RKO (cell line): ENCODE data around the gene GPSM3.

Source experiments
- DNase-seq: peaks from one replicate; pipeline ENCODE4 v3.0.0-alpha.2; 2016; ENCODE audit warnings: low spot score

The GPSM3 gene

DNA sequence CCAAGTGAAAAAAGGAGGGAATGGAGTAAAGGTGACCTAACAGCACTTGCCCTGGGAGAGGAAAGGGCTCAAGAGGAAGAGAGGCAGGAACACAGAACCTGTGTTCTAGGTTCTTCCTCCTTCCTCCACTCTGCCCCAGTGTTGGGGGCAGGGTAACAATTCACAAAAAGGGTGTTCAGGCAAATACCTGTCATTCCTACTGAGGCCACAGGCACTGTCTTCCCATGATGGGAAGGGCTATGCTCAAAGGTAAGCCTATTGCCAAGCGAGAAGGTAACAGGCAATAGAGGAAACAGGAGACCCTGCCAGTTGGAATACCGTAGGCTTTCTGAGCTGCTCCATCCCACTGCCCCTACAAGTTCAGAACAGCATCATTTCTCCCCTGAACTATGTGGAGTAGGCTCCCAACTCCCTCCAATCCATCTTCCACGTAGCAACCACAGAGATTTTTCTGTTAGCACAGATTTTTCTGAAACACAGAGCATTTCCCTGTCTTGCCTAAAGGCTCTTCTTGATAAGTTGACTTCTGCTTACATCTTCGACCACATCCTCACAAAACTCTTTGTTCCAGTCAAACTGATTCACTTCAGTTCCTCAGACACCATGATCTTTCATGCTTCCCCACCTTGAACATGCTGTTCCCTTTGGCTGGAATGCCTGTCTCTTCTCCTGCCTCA is 19.3 kb downstream of the GPSM3 start:
- DNase-seq: no peak

DNA sequence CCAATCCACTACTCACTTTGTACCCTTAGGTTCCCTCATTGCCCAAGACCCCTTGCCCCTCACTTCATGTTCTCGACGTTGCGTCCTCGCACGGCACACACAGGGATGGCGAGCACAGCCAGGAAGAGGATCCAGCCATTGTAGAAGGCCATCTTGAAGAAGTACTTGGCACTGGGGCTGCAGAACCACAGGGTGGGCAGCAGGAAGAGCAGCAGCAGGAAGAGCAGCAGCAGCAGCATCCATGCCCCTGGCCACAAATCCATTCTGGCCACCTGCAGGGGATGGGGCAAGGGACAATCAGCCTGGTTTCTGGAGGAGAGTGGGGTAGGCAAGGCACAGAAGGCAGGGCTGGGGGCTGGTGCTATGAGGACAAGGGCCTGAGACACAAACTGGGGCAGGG is 21.2 kb downstream of the GPSM3 start:
- no peak for DNase-seq

DNA sequence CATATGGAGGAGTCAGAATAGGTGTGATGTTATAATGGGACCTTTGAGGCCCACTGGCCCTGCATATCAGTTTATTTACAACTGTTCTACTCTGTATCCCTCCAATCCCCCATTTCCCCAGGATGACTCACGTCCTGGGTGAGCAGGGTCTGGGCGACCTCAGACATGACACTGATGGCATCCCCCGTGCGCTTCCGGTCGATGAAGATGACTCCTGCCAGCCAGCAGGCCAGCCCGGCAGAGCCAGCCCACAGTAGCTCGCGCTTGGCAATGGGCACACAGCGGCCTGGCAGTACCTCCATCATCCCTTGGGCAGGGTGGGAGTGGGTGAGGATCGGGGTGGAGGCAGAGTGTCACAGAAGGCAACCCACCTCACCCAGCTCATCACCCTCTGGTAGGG is 22.1 kb downstream of the GPSM3 start:
- no peak for DNase-seq

DNA sequence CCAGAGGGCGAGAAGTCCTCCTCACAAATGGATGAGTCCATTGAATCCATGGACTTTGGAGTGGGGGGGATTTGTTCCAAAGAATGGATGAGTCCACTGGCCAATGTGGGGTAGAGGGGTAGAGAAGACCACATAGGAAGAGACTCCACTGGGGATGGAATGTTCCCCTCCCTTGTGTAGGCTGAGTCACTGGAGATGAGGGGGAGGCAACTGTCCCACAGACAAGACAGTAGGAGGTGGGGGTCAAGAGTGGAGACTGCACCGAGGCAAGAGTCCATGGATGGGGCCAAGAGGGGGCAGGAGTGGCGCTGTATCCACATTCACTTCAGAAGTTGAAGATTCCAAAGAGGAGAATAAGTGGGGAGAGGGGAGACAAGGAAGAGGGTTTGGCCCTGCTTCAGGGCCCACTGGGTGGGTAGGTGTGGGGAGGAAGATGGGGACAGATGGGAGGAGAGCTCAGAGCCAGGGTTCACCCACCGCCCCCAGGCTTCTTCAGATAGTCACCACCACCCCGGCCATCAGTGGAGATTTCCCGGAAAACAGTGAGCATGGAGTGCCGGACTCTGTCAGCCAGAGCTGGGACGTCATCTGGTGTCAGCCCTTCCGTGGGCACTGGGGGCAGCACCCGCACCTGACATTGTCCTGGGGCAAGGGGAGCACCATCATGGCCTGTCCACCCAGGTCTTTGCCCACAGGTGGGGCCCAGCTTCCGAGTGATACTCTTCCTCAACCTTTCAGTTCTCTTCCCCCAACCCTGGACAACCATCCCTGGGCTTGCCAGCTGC is 23.4 kb downstream of the GPSM3 start:
- no peak for DNase-seq

DNA sequence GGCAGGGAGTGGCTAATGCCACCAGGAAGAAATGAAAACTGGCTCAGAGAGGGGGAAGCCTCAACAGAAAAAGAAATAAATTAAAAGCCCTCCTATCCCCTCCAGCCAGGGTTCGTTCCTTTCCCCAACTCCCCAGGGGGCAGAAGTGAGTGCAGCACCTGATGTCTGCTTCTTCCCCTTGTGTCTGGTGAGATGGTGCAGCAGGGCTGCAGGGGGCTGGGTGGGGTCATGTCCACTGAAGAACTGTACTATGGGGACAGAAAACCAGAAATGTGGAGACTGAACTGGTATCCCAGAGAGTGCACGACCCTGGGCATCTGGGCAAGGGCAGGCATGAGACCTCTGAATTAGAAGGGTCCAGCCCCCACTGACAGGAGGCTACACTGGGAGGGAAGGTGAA is 24.1 kb downstream of the GPSM3 start:
- no peak for DNase-seq

DNA sequence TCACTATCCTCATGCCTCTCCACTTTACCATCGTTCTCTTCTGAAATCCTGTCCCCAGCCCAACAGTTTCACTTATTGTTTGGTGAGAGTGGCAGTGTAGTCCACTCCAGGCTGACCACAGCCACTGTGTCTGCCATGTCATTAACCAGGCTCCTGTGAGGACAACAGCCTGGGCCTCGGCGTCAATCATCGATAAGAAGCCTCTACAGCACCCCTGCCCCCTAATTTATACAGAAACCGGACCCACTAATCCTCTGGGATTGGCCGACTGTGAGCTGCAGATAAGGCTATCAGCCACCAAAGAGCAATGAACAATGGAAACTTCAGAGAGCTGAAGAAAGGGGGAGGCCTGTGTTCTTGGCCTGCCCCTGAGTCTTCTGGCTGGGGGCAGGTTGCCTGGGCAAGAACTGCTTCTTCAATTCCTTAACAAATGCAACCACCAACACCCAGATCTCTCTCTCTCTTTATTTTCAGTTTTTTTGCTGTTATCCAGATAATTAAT is 24.6 kb downstream of the GPSM3 start:
- DNase-seq: no peak

DNA sequence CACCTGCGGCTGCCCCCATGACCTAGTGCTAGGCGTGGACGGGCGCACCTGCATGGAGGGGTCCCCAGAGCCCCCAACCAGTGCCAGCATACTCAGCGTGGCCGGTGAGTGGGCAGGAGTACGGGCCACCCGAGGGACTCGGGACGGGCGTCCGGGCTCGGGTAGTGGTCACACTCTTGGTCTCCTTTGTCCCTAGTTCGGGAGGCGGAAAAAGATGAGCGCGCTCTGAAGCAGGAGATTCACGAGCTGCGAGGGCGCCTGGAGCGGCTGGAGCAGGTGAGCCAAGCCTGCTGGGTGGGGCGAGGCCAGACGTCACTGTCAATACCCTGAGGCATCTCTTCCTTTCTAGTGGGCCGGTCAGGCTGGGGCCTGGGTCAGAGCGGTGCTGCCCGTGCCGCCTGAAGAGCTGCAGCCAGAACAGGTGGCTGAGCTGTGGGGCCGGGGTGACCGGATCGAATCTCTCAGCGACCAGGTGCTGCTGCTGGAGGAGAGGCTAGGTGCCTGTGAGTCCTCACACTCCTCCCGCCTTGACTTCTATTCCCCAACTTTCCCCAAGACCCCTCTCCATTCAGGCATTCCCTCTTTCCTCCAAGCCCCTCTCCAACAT is 25.2 kb downstream of the GPSM3 start:
- DNase-seq: no peak

DNA sequence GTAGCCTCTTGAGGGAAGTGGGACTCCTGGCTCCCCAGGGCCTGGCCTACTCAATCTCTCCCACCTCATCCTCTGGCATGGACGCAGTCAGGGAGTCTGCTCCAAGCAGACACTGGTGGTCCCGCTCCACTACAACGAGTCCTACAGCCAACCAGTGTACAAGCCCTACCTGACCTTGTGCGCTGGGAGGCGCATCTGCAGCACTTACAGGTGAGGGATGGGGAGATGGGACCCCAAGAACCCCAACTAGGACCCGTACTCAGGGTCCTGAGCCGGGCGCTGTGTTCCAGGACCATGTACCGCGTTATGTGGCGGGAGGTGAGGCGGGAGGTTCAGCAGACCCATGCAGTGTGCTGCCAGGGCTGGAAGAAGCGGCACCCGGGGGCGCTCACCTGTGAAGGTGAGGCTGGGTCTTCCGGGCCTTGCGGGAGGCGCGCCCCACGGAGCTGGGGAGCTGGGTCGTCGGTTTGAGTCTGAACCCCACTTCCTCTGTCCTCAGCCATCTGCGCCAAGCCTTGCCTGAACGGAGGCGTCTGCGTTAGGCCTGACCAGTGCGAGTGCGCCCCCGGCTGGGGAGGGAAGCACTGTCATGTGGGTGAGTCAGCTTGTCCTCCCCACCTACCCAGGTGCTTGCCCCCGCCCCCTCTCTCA is 25.9 kb downstream of the GPSM3 start:
- no peak for DNase-seq

DNA sequence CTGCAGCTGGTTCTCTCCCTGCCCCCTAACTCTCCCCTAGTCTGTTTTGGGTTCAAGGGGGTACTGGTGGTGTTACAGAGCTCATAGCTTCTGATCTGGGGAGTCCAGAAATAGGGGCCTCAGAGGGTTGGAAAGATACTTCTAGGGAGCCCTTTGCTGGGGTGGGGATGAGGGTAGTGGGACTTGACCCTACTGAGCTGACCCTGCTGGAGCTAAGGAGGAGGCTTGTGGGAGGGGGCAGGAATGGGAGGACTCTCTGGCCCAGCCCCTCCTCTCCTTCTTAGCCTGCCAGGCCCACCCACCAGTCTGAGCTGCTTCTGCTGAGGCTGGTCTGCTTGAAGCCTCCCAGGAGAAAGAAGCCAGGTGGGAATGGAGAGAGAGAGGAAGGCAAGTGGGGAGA is 28.1 kb downstream of the GPSM3 start, which contains the start of gene EGFL8:
Gene EGFL8 (plus strand): TSS at position 301 of the 400 bp plus-strand sequence. CDS start 1,571 bp downstream, outside the sequence.
- DNase-seq: no peak

DNA sequence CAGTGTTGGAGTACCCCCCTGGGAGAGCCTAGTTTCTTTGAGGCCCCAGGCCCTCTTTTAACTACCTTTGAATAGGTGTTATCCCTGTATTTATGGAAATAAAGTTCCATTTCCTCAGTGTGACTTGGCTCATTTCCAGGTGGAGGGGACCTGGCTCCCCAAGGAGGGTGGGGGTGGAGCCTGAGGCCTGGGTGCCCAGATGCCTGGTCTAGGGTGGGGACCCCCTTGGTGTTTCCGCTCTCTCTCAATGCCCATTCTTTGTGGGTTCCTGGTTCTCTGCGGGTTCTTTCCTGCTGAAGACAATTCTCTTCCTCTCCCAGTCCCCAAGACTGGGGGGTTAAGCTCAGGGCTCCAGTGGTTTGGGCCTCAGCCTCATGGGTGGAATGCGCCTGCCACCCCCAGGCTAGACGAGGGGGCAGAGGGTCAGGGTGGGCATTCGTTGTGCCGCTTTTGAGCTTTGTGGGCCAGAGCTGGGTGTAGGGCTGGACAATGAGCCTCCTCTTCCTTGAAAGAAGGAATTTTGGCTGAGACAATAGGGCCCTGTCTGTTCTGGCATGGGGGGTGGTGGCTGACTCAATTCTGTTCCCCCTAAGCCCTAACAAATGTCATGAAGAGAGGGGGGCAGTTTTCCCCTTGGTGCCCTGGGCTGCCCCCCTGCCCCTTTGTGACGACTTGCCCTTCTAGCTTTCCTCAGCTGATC is 28.7 kb downstream of the GPSM3 start:
- no peak for DNase-seq

DNA sequence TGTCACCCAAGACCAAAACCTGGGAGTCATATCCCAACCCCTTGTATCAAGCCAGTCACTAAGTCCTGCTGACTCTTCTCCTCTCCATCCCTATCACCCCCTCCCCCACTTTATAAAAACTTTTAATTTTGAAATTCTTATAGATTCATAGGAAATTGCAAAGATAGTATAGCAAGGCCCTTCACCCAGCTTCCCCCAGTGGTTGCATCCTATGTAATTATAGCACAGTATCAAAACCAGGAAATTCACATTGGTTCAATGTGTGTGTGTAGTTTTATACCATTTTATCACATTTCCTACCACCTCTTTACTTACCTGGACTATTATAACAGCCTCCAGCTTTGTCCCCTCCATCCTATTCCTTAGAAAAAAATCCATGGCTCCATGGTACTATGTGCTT is 34.4 kb downstream of the GPSM3 start:
- no peak for DNase-seq

DNA sequence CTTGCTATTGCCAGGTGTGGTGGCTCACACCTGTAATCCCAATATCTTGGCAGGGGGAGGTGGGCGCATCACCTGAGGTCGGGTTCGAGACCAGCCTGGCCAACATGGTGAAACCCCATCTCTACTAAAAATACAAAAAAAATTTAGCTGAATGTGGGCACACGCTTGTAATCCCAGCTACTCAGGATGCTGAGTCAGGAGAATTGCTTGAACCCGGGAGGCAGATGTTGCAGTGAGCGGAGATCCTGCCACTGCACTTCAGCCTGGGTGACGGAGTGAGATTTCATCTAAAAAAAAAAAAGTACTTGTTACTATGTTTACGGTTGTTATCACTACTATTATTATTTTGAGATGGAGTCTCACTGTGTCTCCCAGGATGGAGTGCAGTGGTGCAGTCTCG is 35.6 kb downstream of the GPSM3 start:
- no peak for DNase-seq

DNA sequence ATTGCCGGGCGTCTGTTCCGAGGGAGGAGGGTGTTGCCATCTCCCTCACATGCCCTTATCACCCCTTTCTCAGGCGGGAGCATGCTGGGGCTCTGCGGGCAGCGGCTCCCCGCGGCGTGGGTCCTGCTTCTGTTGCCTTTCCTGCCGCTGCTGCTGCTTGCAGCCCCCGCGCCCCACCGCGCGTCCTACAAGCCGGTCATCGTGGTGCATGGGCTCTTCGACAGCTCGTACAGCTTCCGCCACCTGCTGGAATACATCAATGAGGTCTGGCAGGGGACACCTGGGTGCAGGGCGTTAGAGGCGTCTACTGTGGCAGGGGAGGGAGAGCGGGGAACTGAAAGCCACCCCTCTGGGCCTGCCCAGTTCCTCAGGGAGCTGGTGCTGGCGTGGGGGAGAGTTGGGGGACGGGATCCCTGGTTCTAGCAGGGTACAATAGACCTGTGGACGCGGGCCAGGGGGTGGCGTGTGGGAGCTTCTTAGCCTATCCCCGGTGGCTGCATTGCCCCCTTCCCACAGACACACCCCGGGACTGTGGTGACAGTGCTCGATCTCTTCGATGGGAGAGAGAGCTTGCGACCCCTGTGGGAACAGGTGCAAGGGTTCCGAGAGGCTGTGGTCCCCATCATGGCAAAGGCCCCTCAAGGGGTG is 37.8 kb downstream of the GPSM3 start:
- DNase-seq: peak; percentile 75

DNA sequence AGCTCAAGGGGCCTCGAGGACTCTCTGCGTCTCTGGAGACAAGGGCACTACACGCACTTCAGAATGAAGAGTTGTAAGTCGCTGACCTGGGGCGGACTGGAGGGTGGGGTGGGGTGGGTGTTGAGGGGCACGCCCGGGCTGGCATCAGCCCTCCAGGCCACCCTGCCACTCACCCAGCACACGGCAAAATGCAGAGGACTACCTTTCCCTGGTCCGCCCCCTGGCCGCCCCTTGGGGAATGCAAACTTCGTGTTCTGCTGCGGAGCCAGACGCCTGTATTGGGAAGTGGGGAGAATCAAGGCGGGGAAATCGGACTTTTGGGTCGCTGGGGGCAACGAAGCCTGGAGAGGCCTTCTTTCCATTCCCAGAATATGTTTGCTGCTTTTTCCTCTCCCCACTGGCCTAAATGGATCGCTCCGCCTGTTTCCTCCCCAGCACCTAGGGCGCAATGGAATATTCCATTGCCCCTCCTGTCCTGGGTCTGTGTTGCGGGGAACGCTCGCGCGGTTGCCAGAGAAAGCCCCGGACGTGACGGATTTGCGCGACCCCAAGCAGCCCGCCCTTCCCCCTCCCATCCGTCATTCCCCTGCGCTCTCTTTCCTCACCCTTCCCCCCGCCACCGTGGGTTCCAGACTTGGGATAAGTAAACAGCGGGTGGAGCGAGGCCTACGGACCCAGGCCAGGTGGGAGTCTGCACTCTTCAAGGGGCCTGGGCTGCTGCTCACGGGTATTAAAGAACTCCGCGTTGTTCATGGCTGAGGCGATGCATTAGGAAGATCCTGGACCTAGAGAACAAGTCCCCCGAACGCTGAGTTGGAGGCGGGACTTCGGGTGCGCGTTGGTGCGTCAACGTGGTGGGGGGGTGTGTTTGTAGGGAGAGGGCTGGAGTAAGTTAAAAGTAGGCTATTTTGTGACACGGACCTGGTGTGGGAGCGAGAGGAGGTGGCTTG is 38.6 kb downstream of the GPSM3 start, which contains the start of gene PPT2:
Gene PPT2 (plus strand): TSS at position 578 of the 950 bp plus-strand sequence. CDS start 454 bp downstream, outside the sequence.
- peak; percentile 93 for DNase-seq

DNA sequence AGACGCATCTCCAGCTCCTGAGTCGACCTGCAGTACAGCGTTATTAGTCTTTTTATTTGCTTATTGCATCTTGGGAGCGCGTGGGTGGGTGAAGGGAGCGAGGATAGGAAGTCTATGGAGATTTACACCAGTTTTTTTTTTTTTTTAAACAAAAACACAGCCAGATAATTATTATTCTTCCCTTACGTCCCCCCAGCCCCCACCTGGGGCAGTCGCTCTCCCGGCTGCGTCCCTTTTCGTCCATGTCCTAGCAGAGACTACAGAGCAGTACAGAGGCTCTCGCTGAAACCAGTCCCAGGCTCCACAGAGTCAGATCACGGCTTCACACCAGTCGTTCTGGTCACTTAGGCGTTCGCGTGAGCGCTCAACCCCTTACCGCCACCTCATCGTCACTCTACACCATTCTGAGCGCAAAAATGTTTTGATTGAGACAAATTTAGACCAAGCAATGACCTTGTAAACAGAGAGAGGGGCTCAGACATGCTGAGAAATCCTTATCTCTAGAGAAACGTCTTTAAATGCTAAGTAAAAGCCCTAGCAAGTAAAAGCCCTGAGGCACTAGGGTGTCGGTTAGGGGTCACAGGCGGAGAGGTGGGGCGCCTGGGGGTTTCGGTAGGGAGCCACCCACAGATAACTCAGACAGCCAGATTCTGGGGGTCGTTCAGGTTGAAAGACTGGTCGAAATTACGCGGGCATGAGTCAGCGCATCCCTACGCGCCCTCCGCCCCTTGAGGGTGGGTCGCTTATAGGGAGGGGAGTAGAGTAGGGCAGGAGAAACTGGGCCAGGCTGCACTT is 39.5 kb downstream of the GPSM3 start:
- DNase-seq: no peak

DNA sequence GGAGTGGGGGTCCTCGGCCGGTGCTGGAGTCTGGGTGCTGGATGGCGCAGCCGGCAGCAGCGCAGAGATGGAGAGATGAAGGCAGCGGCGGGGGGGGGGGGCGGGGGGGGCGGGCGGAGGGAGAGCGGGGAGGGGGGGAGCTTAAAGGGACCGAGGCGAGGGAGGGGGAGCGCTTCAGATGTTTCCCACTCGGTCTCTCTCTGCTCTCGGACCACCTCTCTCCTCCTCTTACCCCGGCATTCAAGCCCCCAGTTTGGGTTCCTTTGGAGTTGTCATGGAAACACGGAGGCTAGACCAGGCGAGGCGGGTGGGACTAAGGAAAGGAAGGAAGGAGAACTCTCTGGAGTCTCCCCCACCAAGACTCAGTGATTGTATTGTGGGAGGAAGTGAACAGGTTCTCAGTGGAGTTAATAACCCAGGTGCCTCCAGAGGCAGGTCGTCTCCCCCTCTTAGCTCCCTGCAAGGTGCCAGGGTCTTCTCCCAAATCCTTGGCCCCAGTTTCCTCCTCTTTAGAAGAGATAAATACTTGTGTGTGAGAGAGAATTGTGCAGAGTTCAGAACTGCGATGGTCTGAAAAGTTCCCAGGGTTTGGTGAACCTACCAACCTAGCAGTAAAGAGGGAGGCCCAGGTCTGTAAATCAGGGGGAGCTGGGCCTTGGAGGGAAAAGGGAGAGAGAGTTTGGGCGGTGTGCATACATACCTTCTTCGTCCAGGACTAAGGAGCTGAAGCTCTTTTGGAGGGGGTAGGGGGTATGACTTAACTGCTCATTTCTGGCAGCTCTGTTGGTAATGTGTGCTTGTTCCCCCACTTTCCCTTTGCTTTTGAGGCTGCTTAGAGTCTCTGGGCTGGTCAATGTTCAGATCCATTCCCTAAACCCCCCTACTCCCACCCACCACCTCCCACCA is 40.3 kb downstream of the GPSM3 start, which contains the start of gene PRRT1:
Gene PRRT1 (minus strand): TSS at position 77 of the 906 bp plus-strand sequence. CDS start 112 bp downstream, outside the sequence.
- DNase-seq: no peak

DNA sequence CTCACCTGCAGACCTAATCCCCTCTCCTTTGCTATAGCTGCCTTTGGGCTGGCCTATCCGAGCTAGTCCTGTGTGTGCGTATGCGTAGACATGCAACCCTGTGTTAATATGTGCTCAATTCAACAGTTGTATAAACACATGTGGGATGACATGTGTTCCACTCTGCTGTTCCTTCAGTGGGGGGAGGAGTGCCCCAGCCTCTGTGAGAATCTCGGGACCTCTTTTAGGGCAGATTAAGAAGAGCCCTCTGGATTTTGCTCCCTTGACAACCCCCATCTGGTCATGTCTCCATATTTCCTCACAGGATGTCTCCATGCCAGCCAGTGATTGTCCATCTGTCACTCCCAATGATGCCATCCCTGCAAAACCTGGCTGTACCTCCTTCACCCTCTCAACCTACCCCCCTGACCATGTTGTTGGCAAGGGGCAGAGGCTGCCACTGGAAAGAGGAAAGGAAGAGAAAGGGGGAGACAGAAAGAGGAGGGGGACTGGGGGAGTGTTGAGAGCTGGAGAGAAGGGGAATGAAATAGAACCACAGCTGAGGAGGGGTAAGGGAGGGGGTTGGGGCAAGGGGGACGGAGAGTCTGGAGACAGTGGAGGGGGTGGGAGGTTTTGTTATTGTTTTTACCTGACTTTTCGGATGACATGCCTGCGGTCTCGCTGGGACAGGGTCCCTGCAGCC is 41.1 kb downstream of the GPSM3 start:
- no peak for DNase-seq
